Vagina (tissue), 2 donors: ENCODE data around the gene MSH3. TPM values are rescaled to one million over a fixed set of nuclear protein-coding genes. Genes with fewer than 3 reads are reported as not detected.

Source experiments
- DNase-seq, 2 donors: peaks; one replicate each; pipeline ENCODE4 v3.0.0-alpha.2; 2017; ENCODE audit errors: extremely low spot score in 2 of 2
- H3K27ac ChIP-seq: fragments of 200-600 bp; sonication (generic); one replicate; pipeline ENCODE4 v1.5.1; 2019
- H3K27me3 ChIP-seq: fragments of 200-600 bp; sonication (generic); one replicate; pipeline ENCODE4 v1.5.1; 2019
- H3K36me3 ChIP-seq, 2 donors: fragments of 200-600 bp; sonication (generic); one replicate each; pipeline ENCODE4 v1.5.1; 2017 to 2019
- H3K4me1 ChIP-seq: fragments of 200-600 bp; sonication (generic); one replicate; pipeline ENCODE4 v1.5.1; 2019
- H3K4me3 ChIP-seq, 2 donors: fragments of 200-600 bp; sonication (generic); 1 replicate in 1 of 2; 2 replicates in 1 of 2; pipeline ENCODE4 v1.5.1; 2016 to 2019
- H3K9me3 ChIP-seq: fragments of 200-600 bp; sonication (generic); one replicate; pipeline ENCODE4 v1.5.1; 2019
- CTCF ChIP-seq, 3 experiments: fragments of 450-650 bp in 2 of 3; fragments of 200-600 bp in 1 of 3; sonication (generic) in 1 of 3; IDR thresholded peaks; one replicate each; pipeline ENCODE4 v1.5.1; 2017 to 2019; ENCODE audit warnings: antibody characterized with exemption in 3 of 3, mild to moderate bottlenecking in 2 of 3, moderate library complexity in 2 of 3
- POLR2A ChIP-seq, 2 donors: fragments of 450-650 bp; IDR thresholded peaks; one replicate each; pipeline ENCODE4 v1.6.1; 2017; ENCODE audit warnings: antibody characterized with exemption in 2 of 2, mild to moderate bottlenecking in 2 of 2, moderate library complexity in 2 of 2
- POLR2AphosphoS5 ChIP-seq, 2 donors: sonication (generic); formaldehyde crosslinking; IDR thresholded peaks; one replicate each; pipeline ENCODE4 v1.9.0; 2017; ENCODE audit warnings: antibody characterized with exemption in 2 of 2, mild to moderate bottlenecking in 2 of 2, low read depth in 1 of 2; ENCODE audit not compliant: insufficient read depth in 1 of 2
- intact Hi-C: fragments of 100-400 bp; cut with DNase I; formaldehyde crosslinking; loops from one replicate; pipeline ENCODE4 v1.15.1; 2023
- total RNA-seq: library from RNA; depleted of rRNA; stranded (reverse); fragments of >200 nt; gene quantifications from one replicate; pipeline ENCODE4 v1.2.3, GENCODE V29; 2016

MSH3 gene
- total RNA-seq, 1 donor from 2014 or later: 30.0 TPM

DNA sequence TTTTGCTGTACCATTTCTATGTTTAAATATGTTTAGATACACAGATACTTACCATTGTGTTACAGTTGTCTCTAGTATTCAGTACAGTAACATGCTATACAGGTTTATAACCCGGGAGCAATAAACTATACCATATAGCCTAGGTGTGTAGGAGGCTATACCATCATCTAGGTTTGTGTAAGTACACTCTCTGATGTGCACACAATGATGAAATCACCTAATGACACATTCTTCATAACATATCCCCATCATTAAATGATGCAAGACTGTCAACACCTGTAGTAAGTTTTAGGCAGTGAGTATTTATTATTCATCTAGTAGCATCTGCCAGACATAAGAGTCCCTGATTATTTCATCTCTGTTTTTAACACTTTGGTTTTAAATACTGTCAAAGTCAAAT, 7.7 kb downstream of the MSH3 start:
- no peaks in the 10 kb centered on the region for H3K9me3 ChIP-seq
- DNase-seq: no peak
- H3K36me3 ChIP-seq: peaks cover 0 to 59% of the 10 kb centered on the region in 2 donors
- H3K4me1 ChIP-seq: no peaks in the 10 kb centered on the region
- no peak overlapping the region for H3K27ac ChIP-seq
- no peaks in the 10 kb centered on the region for H3K27me3 ChIP-seq
- no peak overlapping the region for H3K4me3 ChIP-seq
- TF ChIP-seq POLR2A (IDR thresholded peaks at IDR 0.05) (no peak), CTCF (IDR thresholded peaks at IDR 0.05) (no peak)
- intact Hi-C loops: loop anchor here (10.0 kb wide), 1 partner anchor 567 kb away; no protein-coding TSS in a partner anchor

GRCh38 chr5:80665057-80665456, 10.6 kb downstream of the MSH3 start:
- intact Hi-C loops: loop anchor here (10.0 kb wide), 1 partner anchor 570 kb away; no protein-coding TSS in a partner anchor
- Histone ChIP-seq H3K27ac (no peak overlapping the region), H3K36me3 (peaks cover 0 to 34% of the 10 kb centered on the region in 2 donors), H3K4me3 (no peak overlapping the region), H3K4me1 (no peaks in the 10 kb centered on the region), H3K27me3 (no peaks in the 10 kb centered on the region), H3K9me3 (no peaks in the 10 kb centered on the region)
- TF ChIP-seq POLR2AphosphoS5 (IDR thresholded peaks at IDR 0.05; ENCODE audit: insufficient read depth in 1 of 2, low read depth in 1 of 2) (no peak), POLR2A (IDR thresholded peaks at IDR 0.05) (no peak), CTCF (IDR thresholded peaks at IDR 0.05) (no peak)
- DNase-seq: no peak

DNA sequence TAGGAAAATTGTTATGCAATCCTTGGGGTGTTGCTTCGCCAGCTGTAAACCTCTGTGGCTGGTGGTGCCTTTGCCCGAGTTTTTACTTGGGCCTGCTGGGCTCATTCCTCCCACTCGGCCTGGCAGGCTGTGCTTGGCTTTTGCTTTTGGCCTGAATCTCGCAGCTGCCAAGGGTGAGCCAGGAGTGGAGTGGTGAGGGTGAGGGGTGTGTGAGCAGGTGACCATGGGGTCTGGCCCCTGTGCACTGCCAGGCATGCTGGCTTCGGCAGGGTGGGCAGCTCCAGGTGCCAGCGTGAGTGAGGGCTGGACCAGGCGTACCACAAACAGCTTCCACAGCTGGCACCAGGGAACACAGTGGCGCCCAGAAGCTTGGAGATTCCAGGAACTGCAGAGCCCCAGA, 12.9 kb downstream of the MSH3 start:
- TF ChIP-seq POLR2AphosphoS5 (IDR thresholded peaks at IDR 0.05; ENCODE audit: insufficient read depth in 1 of 2, low read depth in 1 of 2): no peak
- TF ChIP-seq POLR2A (IDR thresholded peaks at IDR 0.05): no peak
- no peak for TF ChIP-seq CTCF (IDR thresholded peaks at IDR 0.05)
- Histone ChIP-seq H3K4me3 (no peak overlapping the region), H3K4me1 (no peaks in the 10 kb centered on the region), H3K27me3 (no peaks in the 10 kb centered on the region), H3K27ac (no peak overlapping the region), H3K36me3 (peaks cover 0 to 28% of the 10 kb centered on the region in 2 donors), H3K9me3 (no peaks in the 10 kb centered on the region)
- intact Hi-C loops: loop anchor here (10.0 kb wide), 1 partner anchor 573 kb away; no protein-coding TSS in a partner anchor
- DNase-seq: no peak

DNA sequence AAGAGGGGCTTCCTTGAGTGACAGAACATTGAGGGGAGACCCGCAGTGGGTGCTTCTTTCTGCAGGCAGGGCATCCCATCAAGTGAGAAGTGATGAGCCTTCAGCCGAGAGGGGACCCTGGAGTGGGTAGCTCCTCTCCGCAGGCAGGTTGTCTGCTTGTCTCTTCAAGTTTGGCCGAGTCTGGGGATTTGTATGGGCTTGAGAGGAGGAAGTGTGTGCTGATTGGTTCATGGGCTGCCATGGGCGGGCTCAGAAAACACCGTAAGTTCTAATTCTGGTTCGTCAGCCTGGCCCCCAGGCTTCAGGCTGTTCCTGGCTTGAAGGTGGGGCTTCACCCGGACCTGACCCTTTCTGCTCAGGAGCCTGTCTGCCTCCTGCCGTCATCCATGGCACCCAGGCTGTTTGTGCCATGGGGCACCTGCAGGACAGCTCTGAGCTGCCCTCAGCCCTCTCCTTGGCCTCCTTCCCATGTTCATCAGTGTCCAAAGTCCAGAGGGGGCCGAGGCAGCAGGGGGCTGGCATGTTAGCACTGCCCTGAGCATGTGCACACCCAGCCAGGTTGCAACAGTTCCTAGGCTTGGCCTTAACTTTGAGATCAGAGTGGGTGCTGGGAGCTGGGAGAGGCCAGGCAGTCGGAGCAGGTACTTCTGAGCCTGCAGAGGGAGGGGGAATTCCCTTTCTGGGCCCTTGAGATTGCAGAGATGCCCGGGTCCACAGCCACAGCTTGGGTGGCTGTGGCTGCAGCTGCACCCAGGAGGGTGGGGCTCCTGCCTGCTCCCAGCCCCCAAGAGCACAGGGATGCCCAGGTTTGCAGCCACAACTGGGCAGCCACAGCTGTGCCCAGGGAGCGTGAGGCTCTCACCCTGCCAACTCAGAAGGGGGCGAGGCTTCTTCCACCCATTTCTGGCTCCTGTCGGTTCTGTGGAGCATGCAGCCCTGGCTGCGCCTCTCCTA, 13.8 kb downstream of the MSH3 start:
- no peak overlapping the region for H3K4me3 ChIP-seq
- intact Hi-C loops: loop anchor here (10.0 kb wide), 1 partner anchor 573 kb away; no protein-coding TSS in a partner anchor
- no peaks in the 10 kb centered on the region for H3K9me3 ChIP-seq
- no peak for DNase-seq
- no peaks in the 10 kb centered on the region for H3K4me1 ChIP-seq
- H3K36me3 ChIP-seq: peaks cover 0 to 27% of the 10 kb centered on the region in 2 donors
- no peaks in the 10 kb centered on the region for H3K27me3 ChIP-seq
- H3K27ac ChIP-seq: no peak overlapping the region
- TF ChIP-seq POLR2A (IDR thresholded peaks at IDR 0.05) (no peak), POLR2AphosphoS5 (IDR thresholded peaks at IDR 0.05; ENCODE audit: insufficient read depth in 1 of 2, low read depth in 1 of 2) (no peak), CTCF (IDR thresholded peaks at IDR 0.05) (no peak)
